Midbrain (tissue), 1 donor: ENCODE results near the gene CXCR6.
A peak's percentile ranks its signal among the peaks of the same experiment; 100 is the strongest.

ENCODE experiments used
- DNase-seq: peaks from one replicate; lab custom pipeline; 2025; lab: John Stamatoyannopoulos, UW

CXCR6 gene

GRCh38 chr3:45922950-45923590 lies 20.2 kb upstream of the CXCR6 start:
- DNase-seq, result no peak

GRCh38 chr3:45923755-45924154 lies 19.5 kb upstream of the CXCR6 start:
- DNase-seq, result no peak

- DNase-seq, result no peak
Measured at GRCh38 chr3:45927881-45928280, 15.4 kb upstream of the CXCR6 start.

- peak; percentile 5 for DNase-seq
Measured at GRCh38 chr3:45929042-45929679, 14.1 kb upstream of the CXCR6 start.

GRCh38 chr3:45931496-45931895 lies 11.8 kb upstream of the CXCR6 start:
- no peak for DNase-seq

GRCh38 chr3:45932112-45932511 lies 11.2 kb upstream of the CXCR6 start:
- no peak for DNase-seq

GRCh38 chr3:45933591-45933990 lies 9.7 kb upstream of the CXCR6 start:
- no peak for DNase-seq

- DNase-seq, result no peak
Measured at GRCh38 chr3:45936261-45936660, 7.0 kb upstream of the CXCR6 start.

- DNase-seq, result no peak
Measured at GRCh38 chr3:45937206-45938042, 5.8 kb upstream of the CXCR6 start.

- no peak for DNase-seq
Measured at GRCh38 chr3:45938043-45938435, 5.2 kb upstream of the CXCR6 start.

GRCh38 chr3:45938864-45939263 lies 4.4 kb upstream of the CXCR6 start:
- peak; percentile 87 for DNase-seq

- DNase-seq, result no peak
Measured at GRCh38 chr3:45939341-45939771, 3.9 kb upstream of the CXCR6 start.

- no peak for DNase-seq
Measured at GRCh38 chr3:45940004-45940780, 3.1 kb upstream of the CXCR6 start.

GRCh38 chr3:45940781-45941365 lies 2.4 kb upstream of the CXCR6 start:
- no peak for DNase-seq

GRCh38 chr3:45942051-45942825 lies 1.0 kb upstream of the CXCR6 start:
- no peak for DNase-seq

GRCh38 chr3:45944830-45945620 lies 1.8 kb downstream of the CXCR6 start:
- DNase-seq, result no peak

GRCh38 chr3:45946307-45946706 lies 3.0 kb downstream of the CXCR6 start:
- no peak for DNase-seq

- no peak for DNase-seq
Measured at GRCh38 chr3:45946875-45947274, 3.6 kb downstream of the CXCR6 start.

GRCh38 chr3:45947361-45947760 lies 4.1 kb downstream of the CXCR6 start:
- DNase-seq, result no peak

GRCh38 chr3:45948311-45948781 lies 5.1 kb downstream of the CXCR6 start:
- no peak for DNase-seq
